Caki2 (cell line): ENCODE data around the gene PLAA. TPM values are rescaled to one million over a fixed set of nuclear protein-coding genes. Genes with fewer than 3 reads are reported as not detected.

Experiments used
- DNase-seq: peaks from one replicate; pipeline ENCODE4 v3.0.0-alpha.2; 2015; ENCODE audit warnings: low read depth
- in situ Hi-C: cut with HindIII; loops from 2 replicates; pipeline ENCODE4 v1.10.0; 2016; ENCODE audit warnings: low sequenced_read_pairs, low pct_unique_long_range_greater_than_20kb, mixed read lengths
- total RNA-seq: library from RNA; depleted of rRNA; stranded (reverse); fragments of >200 nt; shearing (Covaris generic); gene quantifications from 2 replicates; pipeline ENCODE4 v1.2.3, GENCODE V29; 2014; ENCODE audit warnings: low replicate concordance; rRNA removed

Gene PLAA
- total RNA-seq, 1 experiment from 2014 or later, result 9.7 TPM

DNA sequence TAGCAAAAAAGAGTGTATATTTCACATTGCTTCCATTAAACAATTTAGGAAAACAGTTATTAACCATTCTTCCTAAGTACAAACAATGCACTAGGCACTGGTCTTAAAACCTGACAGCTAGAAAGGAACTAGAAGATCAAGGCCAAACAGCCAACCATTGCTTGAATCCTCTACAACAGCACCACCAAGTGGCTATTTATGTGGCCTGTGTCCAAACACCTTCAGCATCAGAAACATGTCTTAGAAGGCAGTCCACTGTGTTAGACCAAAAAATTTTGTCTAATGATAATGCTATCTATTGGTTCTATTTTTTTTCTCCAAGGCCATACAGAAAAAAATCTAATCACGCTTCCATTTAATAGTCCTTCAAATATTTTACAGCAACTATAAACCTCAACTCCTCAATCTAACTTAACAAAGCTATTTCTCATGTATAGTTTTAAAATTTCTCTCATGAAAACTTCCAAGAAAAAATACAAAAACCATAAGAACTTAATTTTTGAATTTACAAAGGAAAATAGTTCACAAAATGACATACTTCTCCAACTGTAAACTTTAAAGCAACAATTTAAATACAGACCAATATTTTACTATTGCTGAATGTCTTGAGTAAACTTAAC lies 90.5 kb downstream of the PLAA start:
- peak; percentile 16 for DNase-seq
- in situ Hi-C loops, result no loop called here

Other genes starting within 250 kb of the PLAA start
- 29.1 and 56.2 TPM in 2 replicates for gene CAAP1, start 54.4 kb downstream of the PLAA start, total RNA-seq
- gene IFT74, start 9.2 kb upstream of the PLAA start, total RNA-seq, result 8.2 and 20.7 TPM in 2 replicates
- gene LRRC19, start 58.4 kb upstream of the PLAA start, total RNA-seq, result not detected in 2 replicates
- 1.5 TPM in 1 of 2 replicates, not detected in the other for gene TEK, start 162.0 kb upstream of the PLAA start, total RNA-seq